Central memory CD4-positive, alpha-beta T cell (primary cell): ENCODE results near the gene FUCA1.
A peak's percentile ranks its signal among the peaks of the same experiment; 100 is the strongest.
"Not testable (repeated sequence)": the region's sequence is repeated elsewhere in the genome, so short reads cannot be mapped to it uniquely, and the experiment has no call there.

Experiments used
- DNase-seq: peaks from one replicate; pipeline ENCODE4 v3.0.0; 2022

The FUCA1 gene

DNA sequence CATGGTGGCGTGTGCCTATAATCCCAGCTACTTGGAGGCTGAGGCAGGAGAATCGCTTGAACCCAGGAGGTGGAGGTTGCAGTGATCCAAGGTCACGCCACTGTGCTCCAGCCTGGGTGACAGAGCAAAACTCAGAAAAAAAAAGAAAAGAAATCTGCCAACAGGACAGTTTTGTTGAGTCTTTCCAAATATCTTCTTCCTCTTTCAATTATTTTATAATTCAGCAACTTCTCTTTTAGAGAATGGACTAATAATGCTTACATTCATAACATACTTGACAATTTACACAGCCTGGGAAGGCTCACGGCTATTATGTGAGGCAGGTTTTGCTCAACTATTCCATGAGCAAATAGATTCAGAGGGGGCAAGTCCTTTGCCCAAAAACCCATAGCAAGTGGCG, 27.0 kb upstream of the FUCA1 start:
- no peak for DNase-seq

DNA sequence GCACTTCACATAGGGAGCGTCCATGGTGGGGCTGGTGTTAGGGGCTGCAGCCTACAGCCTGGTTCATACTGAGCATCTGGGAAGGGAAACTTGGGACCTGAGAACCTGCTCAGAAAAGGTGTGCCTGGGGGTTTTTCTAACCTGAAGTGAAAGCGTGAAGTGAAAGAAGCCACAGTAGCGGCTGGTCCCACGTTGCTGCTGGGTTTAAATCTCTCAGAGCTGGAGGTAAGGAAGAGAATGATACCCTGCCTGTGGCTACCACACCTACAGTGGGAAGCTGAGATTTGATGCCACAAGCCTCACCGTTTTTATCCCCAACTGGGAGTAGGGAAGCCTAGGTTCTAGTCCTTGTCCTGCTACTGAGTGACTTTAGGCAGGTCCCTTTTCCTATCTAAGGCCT, 21.0 kb upstream of the FUCA1 start:
- no peak for DNase-seq

GRCh38 chr1:23885222-23885621, 17.1 kb upstream of the FUCA1 start:
- DNase-seq: no peak

GRCh38 chr1:23882746-23883145, 14.7 kb upstream of the FUCA1 start:
- DNase-seq: no peak

- DNase-seq: no peak
These were observed 11.7 kb upstream of the FUCA1 start for GRCh38 chr1:23879809-23880208.

DNA sequence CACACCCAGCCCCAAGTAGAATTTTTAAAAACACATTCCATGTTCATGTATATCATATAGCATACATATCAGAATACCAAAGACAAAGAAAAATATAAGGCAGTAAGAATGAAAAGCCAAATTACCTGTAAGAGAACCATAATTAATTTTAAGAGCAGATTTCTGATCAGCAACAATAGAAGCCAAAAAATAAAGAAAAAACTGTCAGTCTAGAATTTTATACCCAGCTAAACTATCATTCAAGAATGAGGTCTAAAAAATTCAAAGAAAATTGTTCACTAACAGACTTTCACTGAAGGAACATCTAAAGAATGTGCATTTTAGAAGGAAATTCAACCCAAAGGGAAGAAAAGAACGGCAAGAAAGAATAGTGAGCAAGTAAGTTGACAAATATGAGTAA, 10.6 kb upstream of the FUCA1 start:
- no peak for DNase-seq

- DNase-seq: no peak
These were observed 7.3 kb upstream of the FUCA1 start for GRCh38 chr1:23875382-23875781.

GRCh38 chr1:23872421-23872820, 4.3 kb upstream of the FUCA1 start:
- DNase-seq: no peak

DNA sequence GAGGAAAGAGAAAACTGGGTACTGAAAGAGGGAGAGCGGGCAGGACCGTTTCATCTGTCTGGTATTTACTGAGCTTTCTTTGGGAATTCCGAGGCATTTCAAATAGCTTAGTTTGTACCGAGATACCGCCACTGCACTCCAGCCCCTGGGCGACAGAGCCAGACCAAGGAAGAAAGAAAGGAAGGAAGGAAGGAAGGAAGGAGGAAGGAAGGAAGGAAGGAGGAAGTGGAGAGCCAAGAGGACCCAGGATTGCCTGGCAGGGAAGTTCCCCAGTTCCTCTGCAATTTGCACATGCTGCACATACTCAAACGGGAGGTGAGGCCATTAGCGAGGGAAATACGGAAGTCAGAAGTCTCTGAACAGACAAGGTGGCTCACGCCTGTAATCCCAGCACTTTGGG, 961 bp upstream of the FUCA1 start:
- no peak for DNase-seq

DNA sequence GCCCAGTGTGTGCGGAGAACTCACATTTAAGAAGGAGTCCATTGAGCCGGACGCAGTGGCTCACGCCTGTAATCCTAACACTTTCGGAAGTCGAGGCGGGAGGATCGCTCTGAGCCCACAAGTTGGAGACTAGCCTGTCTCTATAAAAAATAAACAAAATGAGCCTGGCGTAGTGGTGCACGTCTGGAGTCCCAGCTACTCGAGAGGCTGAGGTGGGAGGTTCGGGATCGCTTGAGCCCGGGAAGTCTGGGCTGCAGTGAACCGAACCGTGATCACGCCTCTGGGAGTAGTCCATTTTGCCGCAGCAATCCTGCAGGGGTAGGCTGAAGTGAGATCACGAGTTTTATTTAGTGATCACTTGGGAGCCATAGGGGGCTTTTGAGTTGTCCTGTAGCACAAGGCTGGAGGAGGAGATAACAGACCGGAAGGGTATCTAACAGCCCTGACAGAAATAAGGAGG, 497 bp upstream of the FUCA1 start:
- DNase-seq: no peak

- no peak for DNase-seq
These were observed 572 bp downstream of the FUCA1 start for GRCh38 chr1:23867542-23867894.

DNA sequence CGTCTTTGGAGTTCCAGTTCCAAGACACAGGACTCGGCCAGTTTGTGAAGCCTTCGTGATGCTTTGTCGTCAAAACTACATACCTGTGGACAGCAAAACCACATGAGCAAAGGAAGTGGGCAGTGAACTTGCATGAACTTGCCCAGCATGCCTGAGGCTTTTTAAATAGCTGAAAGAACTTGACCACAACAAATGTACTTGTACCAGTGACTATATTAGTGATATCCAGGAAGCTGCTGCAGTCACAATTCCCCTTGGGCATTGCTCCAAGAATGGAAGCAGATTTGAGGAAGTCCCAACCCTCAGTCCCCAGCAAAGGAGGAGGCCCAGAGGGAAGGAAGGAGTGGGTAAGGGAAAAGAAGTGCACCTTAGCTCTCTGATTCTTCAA, 2.6 kb downstream of the FUCA1 start:
- DNase-seq: no peak

DNA sequence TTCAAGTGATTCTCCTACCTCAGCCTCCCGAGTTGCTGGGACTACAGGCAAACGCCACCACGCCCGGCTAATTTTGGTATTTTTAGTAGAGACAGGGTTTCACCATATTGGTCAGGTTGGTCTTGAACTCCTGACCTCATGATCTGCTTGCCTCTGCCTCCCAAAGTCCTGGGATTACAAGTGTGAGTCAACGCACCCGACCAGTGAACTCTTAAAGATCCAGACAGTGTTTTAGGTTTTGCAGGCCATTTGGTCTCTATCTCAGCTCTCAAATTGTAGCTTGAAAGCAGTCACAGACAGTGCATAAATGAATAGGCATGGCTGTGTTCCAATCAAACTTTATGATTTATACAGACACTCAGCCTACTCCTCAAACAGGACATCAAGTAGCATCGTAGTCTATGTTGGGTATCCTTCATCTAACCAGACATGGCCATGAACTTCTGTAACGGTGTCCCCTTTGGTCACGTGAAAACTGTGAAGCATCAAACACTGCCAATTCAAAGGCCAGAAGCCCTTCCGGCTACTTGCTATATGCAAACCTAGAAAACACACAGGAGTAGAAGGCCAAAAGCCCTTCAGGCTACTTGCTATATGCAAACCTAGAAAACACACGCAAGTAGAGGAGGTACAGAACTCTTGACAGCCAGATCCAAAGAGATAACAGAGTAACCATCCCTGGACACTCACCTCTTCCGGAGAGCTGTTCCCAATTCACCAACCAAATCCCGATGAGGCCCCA, 3.1 kb downstream of the FUCA1 start:
- DNase-seq: no peak

GRCh38 chr1:23862640-23863039, 5.5 kb downstream of the FUCA1 start:
- no peak for DNase-seq

DNA sequence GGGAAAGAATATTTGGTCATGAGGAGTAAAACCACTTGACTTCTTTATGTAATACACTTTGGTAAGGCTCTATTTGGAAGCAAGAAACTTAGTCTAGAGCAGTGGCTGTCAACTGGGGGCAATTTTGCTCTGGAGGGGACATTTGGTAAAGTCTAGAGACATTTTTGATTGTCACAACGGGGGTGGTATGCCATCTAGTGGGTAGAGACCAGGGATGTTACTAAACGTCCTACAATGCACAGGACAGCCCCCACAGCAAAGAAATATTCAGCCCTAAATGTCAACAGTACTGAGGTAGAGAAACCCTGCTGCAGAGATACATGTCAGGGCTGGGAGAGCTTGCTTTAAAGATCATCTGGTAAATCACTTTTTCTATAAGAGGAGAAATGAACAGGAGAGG, 13.5 kb downstream of the FUCA1 start:
- no peak for DNase-seq

- DNase-seq: not testable (repeated sequence)
These were observed 15.0 kb downstream of the FUCA1 start for GRCh38 chr1:23853124-23853523.

- DNase-seq: not testable (repeated sequence)
These were observed 16.7 kb downstream of the FUCA1 start for GRCh38 chr1:23851406-23851805.

GRCh38 chr1:23848673-23849616, 19.1 kb downstream of the FUCA1 start:
- no peak for DNase-seq

- DNase-seq: not testable (repeated sequence)
These were observed 20.5 kb downstream of the FUCA1 start for GRCh38 chr1:23847482-23848095.

GRCh38 chr1:23845163-23845562, 22.9 kb downstream of the FUCA1 start:
- no peak for DNase-seq

- no peak for DNase-seq
These were observed 24.4 kb downstream of the FUCA1 start for GRCh38 chr1:23843644-23844043.

DNA sequence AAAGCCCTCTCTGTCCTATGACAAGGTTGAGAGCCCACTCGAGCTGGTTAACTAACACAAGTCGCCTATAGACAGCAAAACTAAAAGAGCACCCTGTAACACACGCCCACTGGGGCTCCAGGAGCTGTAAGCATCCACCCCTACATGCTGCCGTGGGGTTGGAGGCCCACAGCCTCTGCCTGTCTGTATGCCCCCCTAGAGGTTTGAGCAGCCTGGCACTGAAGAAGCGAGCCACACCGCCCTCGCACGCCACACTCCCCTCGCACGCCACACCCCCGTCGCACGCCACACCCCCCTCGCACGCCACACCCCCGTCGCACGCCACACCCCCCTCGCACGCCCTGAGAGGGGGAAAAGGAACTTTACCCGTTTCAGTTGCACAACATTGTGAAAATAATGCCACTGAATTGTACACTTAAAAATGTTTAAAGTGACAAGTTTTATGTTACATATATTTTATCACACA, 29.7 kb downstream of the FUCA1 start:
- peak; percentile 68 for DNase-seq

DNA sequence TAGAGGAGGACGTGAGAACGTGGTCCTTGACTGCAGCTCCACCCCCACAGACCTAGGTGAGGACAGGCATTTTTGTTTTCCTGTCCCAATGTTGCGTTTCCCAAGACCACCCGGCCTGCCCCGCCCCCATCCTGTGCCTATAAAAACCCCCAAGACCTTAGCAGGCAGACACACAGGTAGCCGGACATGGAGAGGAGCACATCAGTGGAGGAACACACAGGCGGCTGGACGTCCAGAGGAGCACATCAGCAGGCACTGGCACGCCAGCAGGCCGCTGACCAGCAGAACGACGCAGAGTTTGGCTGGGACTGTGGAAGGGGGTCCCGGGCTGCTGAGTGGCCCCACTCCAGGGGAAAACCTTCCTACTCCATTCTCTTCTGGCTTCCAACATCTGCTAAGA, 30.2 kb downstream of the FUCA1 start:
- peak; percentile 1 for DNase-seq

DNA sequence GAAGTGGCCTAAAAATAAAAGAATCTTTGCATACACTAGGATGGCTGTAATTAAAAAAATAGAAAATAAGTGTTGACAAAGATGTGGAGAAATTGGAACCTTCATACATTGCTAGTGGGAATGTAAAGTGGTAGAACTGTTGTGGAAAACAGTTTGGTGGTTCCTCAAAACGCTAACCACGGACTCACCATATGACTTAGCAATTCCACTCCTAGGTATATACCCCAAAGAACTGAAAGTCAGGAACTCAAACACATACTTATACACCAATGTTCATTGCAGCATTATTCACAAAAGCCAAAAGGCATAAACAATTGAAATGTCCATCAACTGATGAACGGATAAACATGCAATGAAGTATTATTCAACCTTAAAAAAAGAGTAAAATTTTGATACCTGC, 32.1 kb downstream of the FUCA1 start:
- DNase-seq: no peak
